Neuronal stem cell (in vitro differentiated cells): ENCODE data around the gene ZNF254.

Experiments used
- DNase-seq: peaks from one replicate; pipeline ENCODE4 v3.0.0-alpha.2; 2013; ENCODE audit warnings: low spot score
- H2AFZ ChIP-seq: one replicate; pipeline ENCODE4 v1.6.1; 2013; ENCODE audit warnings: mild to moderate bottlenecking, low read length, inconsistent platforms
- H2AK5ac ChIP-seq: 2 replicates; pipeline ENCODE4 v1.6.1; 2013; ENCODE audit warnings: low read depth, mild to moderate bottlenecking, inconsistent platforms, low read length, moderate library complexity, mixed read lengths
- H2BK120ac ChIP-seq: 2 replicates; pipeline ENCODE4 v1.6.1; 2013; ENCODE audit warnings: low read depth, mild to moderate bottlenecking, inconsistent platforms, low read length, moderate library complexity, mixed read lengths
- H2BK12ac ChIP-seq: one replicate; pipeline ENCODE4 v1.6.1; 2013; ENCODE audit warnings: low read length, inconsistent platforms
- H2BK15ac ChIP-seq: 2 replicates; pipeline ENCODE4 v1.6.1; 2013; ENCODE audit warnings: mild to moderate bottlenecking, low read length, inconsistent platforms, mixed read lengths
- H2BK5ac ChIP-seq: one replicate; pipeline ENCODE4 v1.6.1; 2013; ENCODE audit warnings: inconsistent platforms, mild to moderate bottlenecking, low read length, moderate library complexity
- H3K14ac ChIP-seq: one replicate; pipeline ENCODE4 v1.6.1; 2013; ENCODE audit warnings: low read length, inconsistent platforms
- H3K18ac ChIP-seq: 2 replicates; pipeline ENCODE4 v1.6.1; 2013; ENCODE audit warnings: low read length, inconsistent platforms
- H3K23ac ChIP-seq: 2 replicates; pipeline ENCODE4 v1.6.1; 2013; ENCODE audit warnings: low read depth, mild to moderate bottlenecking, mixed read lengths, low read length, inconsistent platforms; ENCODE audit not compliant: poor library complexity
- H3K27ac ChIP-seq: replicated peaks from 3 replicates; pipeline ENCODE4 v1.5.1; 2013; ENCODE audit warnings: low read length, inconsistent platforms
- H3K27me3 ChIP-seq, 3 experiments: 2 replicates each; pipeline ENCODE4 v1.6.1; 2013; ENCODE audit warnings: low read length in 3 of 3, mild to moderate bottlenecking in 2 of 3, inconsistent platforms in 1 of 3, low read depth in 1 of 3, mixed read lengths in 1 of 3, moderate library complexity in 1 of 3; ENCODE audit not compliant: control insufficient read depth in 3 of 3, insufficient read depth in 3 of 3
- H3K36me3 ChIP-seq, 2 donors: replicated peaks in 1 of 2; 2 replicates each; pipeline ENCODE4 v1.6.1; 2013; ENCODE audit warnings: low read length in 2 of 2; ENCODE audit not compliant: control insufficient read depth in 2 of 2, insufficient read depth in 2 of 2
- H3K4ac ChIP-seq: 2 replicates; pipeline ENCODE4 v1.6.1; 2013; ENCODE audit warnings: inconsistent platforms, mild to moderate bottlenecking, low read length, moderate library complexity
- H3K4me1 ChIP-seq, 2 donors: 1 replicate in 1 of 2; 2 replicates in 1 of 2; pipeline ENCODE4 v1.6.1; 2013; ENCODE audit warnings: low read length in 2 of 2, low read depth in 1 of 2; ENCODE audit not compliant: control insufficient read depth in 2 of 2, insufficient read depth in 1 of 2
- H3K4me2 ChIP-seq: one replicate; pipeline ENCODE4 v1.6.1; 2013; ENCODE audit warnings: mild to moderate bottlenecking, low read length, inconsistent platforms; ENCODE audit not compliant: insufficient read depth, poor library complexity, severe bottlenecking
- H3K4me3 ChIP-seq, 2 donors: 2 replicates each; pipeline ENCODE4 v1.5.1; 2013; ENCODE audit warnings: low read length in 2 of 2, mild to moderate bottlenecking in 2 of 2, inconsistent platforms in 1 of 2, moderate library complexity in 1 of 2
- H3K79me1 ChIP-seq: one replicate; pipeline ENCODE4 v1.6.1; 2013; ENCODE audit warnings: low read depth, mild to moderate bottlenecking, inconsistent platforms, low read length, moderate library complexity
- H3K9ac ChIP-seq: one replicate; pipeline ENCODE4 v1.6.1; 2013; ENCODE audit warnings: mild to moderate bottlenecking, low read depth, low read length, inconsistent platforms; ENCODE audit not compliant: poor library complexity
- H3K9me3 ChIP-seq, 2 donors: replicated peaks in 1 of 2; 2 replicates each; pipeline versions ENCODE3 to v1.6.1; 2013; ENCODE audit warnings: low read length in 2 of 2, mild to moderate bottlenecking in 2 of 2, inconsistent platforms in 1 of 2, low read depth in 1 of 2, mixed read lengths in 1 of 2, moderate library complexity in 1 of 2; ENCODE audit not compliant: control insufficient read depth in 2 of 2, insufficient read depth in 1 of 2
- H4K8ac ChIP-seq: one replicate; pipeline ENCODE4 v1.6.1; 2013; ENCODE audit warnings: low read depth, mild to moderate bottlenecking, inconsistent platforms, low read length, moderate library complexity
- H4K91ac ChIP-seq: one replicate; pipeline ENCODE4 v1.6.1; 2013; ENCODE audit warnings: low read length, low read depth, mild to moderate bottlenecking, inconsistent platforms; ENCODE audit not compliant: poor library complexity
- WGBS, 2 donors: extraction: QIAGEN DNeasy Blood & Tissue Kit; methylation state at CpG; one replicate each; pipeline ENCODE4 v1.1.7; 2013; ENCODE audit warnings: missing lambda C conversion rate in 2 of 2, mixed read lengths in 1 of 2; ENCODE audit not compliant: insufficient read length in 2 of 2, insufficient replicate concordance in 1 of 2; ENCODE audit errors: extremely low coverage in 2 of 2; 5-methylcytosine and 5-hydroxymethylcytosine counted together

The ZNF254 gene

GRCh38 chr19:24048261-24048660, 38.7 kb upstream of the ZNF254 start:
- H3K36me3 ChIP-seq: peaks cover 45 to 93% of the 10 kb centered on the region in 2 donors
- H3K9me3 ChIP-seq: peaks cover 0 to 5% of the 10 kb centered on the region in 2 donors
- no peak overlapping the region for H3K9ac ChIP-seq
- peaks cover 4% of the 10 kb centered on the region for H3K79me1 ChIP-seq
- H3K27ac ChIP-seq: no peak overlapping the region
- H2BK120ac ChIP-seq: no peak overlapping the region
- H2BK12ac ChIP-seq: no peak overlapping the region
- DNase-seq: no peak
- no peak overlapping the region for H3K4me2 ChIP-seq
- H3K4me3 ChIP-seq: no peak overlapping the region
- H3K27me3 ChIP-seq: no peaks in the 10 kb centered on the region
- H3K23ac ChIP-seq: no peak overlapping the region
- H2AFZ ChIP-seq: no peak overlapping the region
- H4K8ac ChIP-seq: no peak overlapping the region
- no peaks in the 10 kb centered on the region for H3K4me1 ChIP-seq
- no peak overlapping the region for H3K14ac ChIP-seq
- no peak overlapping the region for H4K91ac ChIP-seq
- no peak overlapping the region for H2BK5ac ChIP-seq
- no peak overlapping the region for H2BK15ac ChIP-seq
- H3K18ac ChIP-seq: no peak overlapping the region
- no CpG with 5 or more reads among the region's 10 CpGs for WGBS, 2 donors
- H3K4ac ChIP-seq: no peak overlapping the region
- no peak overlapping the region for H2AK5ac ChIP-seq

- Histone ChIP-seq H3K9ac (no peak overlapping the region), H2AFZ (no peak overlapping the region), H3K27me3 (no peaks in the 10 kb centered on the region), H3K36me3 (peaks cover 55 to 96% of the 10 kb centered on the region in 2 donors), H4K8ac (no peak overlapping the region), H3K4me1 (no peaks in the 10 kb centered on the region), H2BK12ac (no peak overlapping the region), H3K9me3 (no peaks in the 10 kb centered on the region), H3K79me1 (peaks cover 4% of the 10 kb centered on the region), H2AK5ac (no peak overlapping the region), H3K23ac (no peak overlapping the region), H3K27ac (no peak overlapping the region), H4K91ac (no peak overlapping the region), H2BK120ac (no peak overlapping the region), H3K4me3 (no peak overlapping the region), H2BK15ac (no peak overlapping the region), H3K14ac (no peak overlapping the region), H3K4me2 (no peak overlapping the region), H3K4ac (no peak overlapping the region), H2BK5ac (no peak overlapping the region), H3K18ac (no peak overlapping the region)
- no CpG with 5 or more reads among the region's 1 CpG for WGBS, 2 donors
- DNase-seq: no peak
Observed at GRCh38 chr19:24049537-24049936, 37.5 kb upstream of the ZNF254 start.

DNA sequence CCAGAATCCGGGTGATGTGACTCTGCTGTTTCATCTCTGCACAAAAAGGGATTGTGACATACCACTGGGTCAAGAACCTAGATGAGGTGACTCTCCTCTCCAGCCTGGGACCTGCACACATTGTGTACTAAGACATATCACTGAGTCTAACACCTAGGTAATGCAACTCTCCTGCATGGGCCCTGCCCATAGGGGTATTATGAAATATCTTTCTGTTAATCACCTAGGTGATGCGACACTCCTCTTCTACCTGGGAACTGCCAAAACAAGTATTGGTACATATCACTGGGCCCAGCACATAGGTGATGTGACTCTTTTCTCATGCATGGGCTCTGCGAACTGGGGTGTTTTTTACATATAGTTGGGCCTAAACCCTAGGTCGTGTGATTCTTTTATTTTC, 35.5 kb upstream of the ZNF254 start:
- Histone ChIP-seq H2BK12ac (no peak overlapping the region), H3K4me2 (no peak overlapping the region), H3K4me1 (no peaks in the 10 kb centered on the region), H3K9ac (no peak overlapping the region), H3K27me3 (no peaks in the 10 kb centered on the region), H3K27ac (no peak overlapping the region), H3K79me1 (peaks cover 4% of the 10 kb centered on the region), H3K4ac (no peak overlapping the region), H2BK5ac (no peak overlapping the region), H2BK120ac (no peak overlapping the region), H3K14ac (no peak overlapping the region), H4K8ac (no peak overlapping the region), H3K9me3 (no peaks in the 10 kb centered on the region), H3K23ac (no peak overlapping the region), H2AFZ (no peak overlapping the region), H3K18ac (no peak overlapping the region), H2BK15ac (no peak overlapping the region), H3K36me3 (peaks cover 60 to 99% of the 10 kb centered on the region in 2 donors), H3K4me3 (no peak overlapping the region), H4K91ac (no peak overlapping the region), H2AK5ac (no peak overlapping the region)
- no peak for DNase-seq
- no CpG with 5 or more reads among the region's 4 CpGs for WGBS, 2 donors

GRCh38 chr19:24052811-24053210, 34.2 kb upstream of the ZNF254 start:
- H3K9ac ChIP-seq: no peak overlapping the region
- H3K27ac ChIP-seq: no peak overlapping the region
- H3K36me3 ChIP-seq: peaks cover 63 to 99% of the 10 kb centered on the region in 2 donors
- H2BK12ac ChIP-seq: no peak overlapping the region
- no peak overlapping the region for H2BK5ac ChIP-seq
- no peaks in the 10 kb centered on the region for H3K27me3 ChIP-seq
- WGBS, 2 donors: no CpG with 5 or more reads among the region's 3 CpGs
- no peak overlapping the region for H4K8ac ChIP-seq
- DNase-seq: no peak
- H2AK5ac ChIP-seq: no peak overlapping the region
- no peak overlapping the region for H3K4me2 ChIP-seq
- H3K4me3 ChIP-seq: no peak overlapping the region
- H3K4ac ChIP-seq: no peak overlapping the region
- H3K14ac ChIP-seq: no peak overlapping the region
- no peaks in the 10 kb centered on the region for H3K9me3 ChIP-seq
- no peak overlapping the region for H2BK15ac ChIP-seq
- no peak overlapping the region for H2BK120ac ChIP-seq
- H2AFZ ChIP-seq: no peak overlapping the region
- peaks cover 4% of the 10 kb centered on the region for H3K79me1 ChIP-seq
- H3K23ac ChIP-seq: no peak overlapping the region
- H3K18ac ChIP-seq: no peak overlapping the region
- no peaks in the 10 kb centered on the region for H3K4me1 ChIP-seq
- no peak overlapping the region for H4K91ac ChIP-seq
